Measurements from ENCODE around the gene GTF2H4. TPM values are rescaled to one million over a fixed set of nuclear protein-coding genes. Genes with fewer than 3 reads are reported as not detected.
A peak's percentile ranks its signal among the peaks of the same experiment; 100 is the strongest.
"Not testable (repeated sequence)": the region's sequence is repeated elsewhere in the genome, so short reads cannot be mapped to it uniquely, and the experiment has no call there.

Gene GTF2H4
- total RNA-seq, 1 donor from 2014 or later, result 73.0 TPM

GRCh38 chr6:30908700-30909099 lies 693 bp downstream of the GTF2H4 start:
- peaks cover 16% of the 10 kb centered on the region for H3K4me1 Mint-ChIP-seq (ENCODE audit: low read depth)
- no peak for TF ChIP-seq CTCF (IDR thresholded peaks at IDR 0.05; ENCODE audit: unreplicated experiment)
- DNase-seq (ENCODE audit: low spot score, unreplicated experiment), result no peak
- peak overlapping the region; percentile 98 for H3K4me3 Mint-ChIP-seq (ENCODE audit: low read depth)
- no peak overlapping the region for H3K27ac Mint-ChIP-seq
- peaks cover 15% of the 10 kb centered on the region for H3K36me3 Mint-ChIP-seq (ENCODE audit: insufficient read depth)
- no peaks in the 10 kb centered on the region for H3K9me3 Mint-ChIP-seq (ENCODE audit: low read depth)
- no peaks in the 10 kb centered on the region for H3K27me3 Mint-ChIP-seq

- H3K9me3 Mint-ChIP-seq (ENCODE audit: low read depth); H3K4me3 Mint-ChIP-seq (ENCODE audit: low read depth); H3K27me3 Mint-ChIP-seq; DNase-seq (ENCODE audit: low spot score, unreplicated experiment); H3K27ac Mint-ChIP-seq: not testable (repeated sequence)
- H3K4me1 Mint-ChIP-seq (ENCODE audit: low read depth), result peaks cover 23% of the 10 kb centered on the region
- peaks cover 15% of the 10 kb centered on the region for H3K36me3 Mint-ChIP-seq (ENCODE audit: insufficient read depth)
Measured at GRCh38 chr6:30910473-30910872, 2.5 kb downstream of the GTF2H4 start.

- H3K4me3 Mint-ChIP-seq (ENCODE audit: low read depth), result peak overlapping the region; percentile 83
- H3K36me3 Mint-ChIP-seq (ENCODE audit: insufficient read depth), result peaks cover 27% of the 10 kb centered on the region
- H3K4me1 Mint-ChIP-seq (ENCODE audit: low read depth), result peaks cover 23% of the 10 kb centered on the region
- no peaks in the 10 kb centered on the region for H3K27me3 Mint-ChIP-seq
- H3K27ac Mint-ChIP-seq, result no peak overlapping the region
- DNase-seq (ENCODE audit: low spot score, unreplicated experiment), result no peak
- TF ChIP-seq CTCF (IDR thresholded peaks at IDR 0.05; ENCODE audit: unreplicated experiment), result no peak
- H3K9me3 Mint-ChIP-seq (ENCODE audit: low read depth), result no peaks in the 10 kb centered on the region
Measured at GRCh38 chr6:30912746-30913520, 4.9 kb downstream of the GTF2H4 start.

GRCh38 chr6:30913721-30914075 lies 5.7 kb downstream of the GTF2H4 start:
- Mint-ChIP-seq H3K27ac (peak overlapping the region; percentile 23), H3K36me3 (ENCODE audit: insufficient read depth) (peaks cover 27% of the 10 kb centered on the region), H3K4me1 (ENCODE audit: low read depth) (peaks cover 17% of the 10 kb centered on the region), H3K4me3 (ENCODE audit: low read depth) (peak overlapping the region; percentile 83), H3K9me3 (ENCODE audit: low read depth) (no peaks in the 10 kb centered on the region), H3K27me3 (no peaks in the 10 kb centered on the region)
- no peak for DNase-seq (ENCODE audit: low spot score, unreplicated experiment)
- no peak for TF ChIP-seq CTCF (IDR thresholded peaks at IDR 0.05; ENCODE audit: unreplicated experiment)

GRCh38 chr6:30914076-30914853 lies 6.3 kb downstream of the GTF2H4 start, which contains the start of gene VARS2:
Gene VARS2 (plus strand): TSS chr6:30914238. CDS start chr6:30914837, 599 bp downstream.
- peaks cover 27% of the 10 kb centered on the region for H3K36me3 Mint-ChIP-seq (ENCODE audit: insufficient read depth)

More at GRCh38 chr6:30914076-30914853, 6.3 kb downstream of the GTF2H4 start, which contains the start of gene VARS2:
- Mint-ChIP-seq H3K4me3 (ENCODE audit: low read depth) (peak within 1 kb of the TSS; percentile 83), H3K4me1 (ENCODE audit: low read depth) (peaks cover 12% of the 10 kb centered on the region), H3K27ac (peak within 1 kb of the TSS; percentile 88), H3K9me3 (ENCODE audit: low read depth) (no peaks in the 10 kb centered on the region), H3K27me3 (no peaks in the 10 kb centered on the region)
- peak; percentile 91 for DNase-seq (ENCODE audit: low spot score, unreplicated experiment)
- peak; percentile 39 for TF ChIP-seq CTCF (IDR thresholded peaks at IDR 0.05; ENCODE audit: unreplicated experiment)

Data from progenitor cell of endocrine pancreas (in vitro differentiated cells).